AG09319 (cell line): ENCODE data around the gene MCHR1.

Experiments used
- DNase-seq: peaks from one replicate; pipeline ENCODE4 v3.0.0-alpha.2; 2010; ENCODE audit warnings: low read depth; ENCODE audit errors: extremely low read depth
- TF ChIP-seq, protein P1 (sequence below): IDR thresholded peaks from 2 replicates; pipeline ENCODE4 v1.5.1; 2011; ENCODE audit warnings: low read depth, mild to moderate bottlenecking, inconsistent platforms, low read length, moderate library complexity

MCHR1 gene, protein sequence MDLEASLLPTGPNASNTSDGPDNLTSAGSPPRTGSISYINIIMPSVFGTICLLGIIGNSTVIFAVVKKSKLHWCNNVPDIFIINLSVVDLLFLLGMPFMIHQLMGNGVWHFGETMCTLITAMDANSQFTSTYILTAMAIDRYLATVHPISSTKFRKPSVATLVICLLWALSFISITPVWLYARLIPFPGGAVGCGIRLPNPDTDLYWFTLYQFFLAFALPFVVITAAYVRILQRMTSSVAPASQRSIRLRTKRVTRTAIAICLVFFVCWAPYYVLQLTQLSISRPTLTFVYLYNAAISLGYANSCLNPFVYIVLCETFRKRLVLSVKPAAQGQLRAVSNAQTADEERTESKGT

DNA sequence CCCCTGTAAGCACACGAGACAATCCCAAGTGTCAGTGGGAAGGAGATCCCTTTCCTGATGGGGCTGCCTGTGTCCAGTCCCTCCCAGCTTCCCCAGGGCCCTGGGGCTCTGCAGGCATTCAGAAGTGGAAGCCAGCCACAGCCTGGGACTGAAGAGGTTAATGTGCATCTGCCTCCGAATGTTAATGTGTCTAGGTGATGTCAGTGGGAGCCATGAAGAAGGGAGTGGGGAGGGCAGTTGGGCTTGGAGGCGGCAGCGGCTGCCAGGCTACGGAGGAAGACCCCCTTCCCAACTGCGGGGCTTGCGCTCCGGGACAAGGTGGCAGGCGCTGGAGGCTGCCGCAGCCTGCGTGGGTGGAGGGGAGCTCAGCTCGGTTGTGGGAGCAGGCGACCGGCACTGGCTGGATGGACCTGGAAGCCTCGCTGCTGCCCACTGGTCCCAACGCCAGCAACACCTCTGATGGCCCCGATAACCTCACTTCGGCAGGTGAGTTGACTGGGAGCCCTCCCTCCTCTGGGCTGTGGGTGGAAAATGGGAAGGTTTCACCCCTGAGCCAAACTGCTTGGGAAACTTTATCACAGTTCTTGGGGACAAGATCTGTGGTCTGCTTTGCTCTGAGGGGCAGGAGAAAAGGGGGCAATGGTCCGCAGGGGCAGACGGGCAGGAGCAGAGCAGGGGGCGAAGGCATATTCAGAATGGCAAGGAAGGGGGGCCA lies at the start of gene MCHR1:
TSS of gene MCHR1 (plus strand) at position 236 of the 715 bp plus-strand sequence. CDS start at position 405, 169 bp downstream.
- TF ChIP-seq, protein P1, sequence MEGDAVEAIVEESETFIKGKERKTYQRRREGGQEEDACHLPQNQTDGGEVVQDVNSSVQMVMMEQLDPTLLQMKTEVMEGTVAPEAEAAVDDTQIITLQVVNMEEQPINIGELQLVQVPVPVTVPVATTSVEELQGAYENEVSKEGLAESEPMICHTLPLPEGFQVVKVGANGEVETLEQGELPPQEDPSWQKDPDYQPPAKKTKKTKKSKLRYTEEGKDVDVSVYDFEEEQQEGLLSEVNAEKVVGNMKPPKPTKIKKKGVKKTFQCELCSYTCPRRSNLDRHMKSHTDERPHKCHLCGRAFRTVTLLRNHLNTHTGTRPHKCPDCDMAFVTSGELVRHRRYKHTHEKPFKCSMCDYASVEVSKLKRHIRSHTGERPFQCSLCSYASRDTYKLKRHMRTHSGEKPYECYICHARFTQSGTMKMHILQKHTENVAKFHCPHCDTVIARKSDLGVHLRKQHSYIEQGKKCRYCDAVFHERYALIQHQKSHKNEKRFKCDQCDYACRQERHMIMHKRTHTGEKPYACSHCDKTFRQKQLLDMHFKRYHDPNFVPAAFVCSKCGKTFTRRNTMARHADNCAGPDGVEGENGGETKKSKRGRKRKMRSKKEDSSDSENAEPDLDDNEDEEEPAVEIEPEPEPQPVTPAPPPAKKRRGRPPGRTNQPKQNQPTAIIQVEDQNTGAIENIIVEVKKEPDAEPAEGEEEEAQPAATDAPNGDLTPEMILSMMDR, result no peak
- DNase-seq, result no peak

DNA sequence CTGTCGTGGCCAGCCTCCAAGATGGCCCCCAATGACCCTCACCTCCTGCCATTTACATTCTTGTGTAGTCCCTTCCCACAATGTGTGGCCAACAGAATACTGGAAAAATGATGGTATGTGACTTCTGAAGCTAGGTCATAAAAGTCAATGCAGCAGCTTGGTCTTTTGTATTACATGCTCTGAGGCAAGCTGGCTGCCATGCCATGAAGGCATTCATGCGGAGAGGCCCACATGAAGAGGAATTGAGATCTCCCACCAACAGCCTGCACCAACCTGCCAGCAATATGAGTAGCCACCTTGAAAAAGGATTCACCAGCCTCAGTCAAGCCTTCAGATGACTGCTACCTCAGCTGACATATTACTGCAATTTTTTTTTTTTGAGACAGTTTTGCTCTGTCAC lies 47.4 kb upstream of the MCHR1 start:
- DNase-seq, result no peak
- TF ChIP-seq, protein P1, result no peak

DNA sequence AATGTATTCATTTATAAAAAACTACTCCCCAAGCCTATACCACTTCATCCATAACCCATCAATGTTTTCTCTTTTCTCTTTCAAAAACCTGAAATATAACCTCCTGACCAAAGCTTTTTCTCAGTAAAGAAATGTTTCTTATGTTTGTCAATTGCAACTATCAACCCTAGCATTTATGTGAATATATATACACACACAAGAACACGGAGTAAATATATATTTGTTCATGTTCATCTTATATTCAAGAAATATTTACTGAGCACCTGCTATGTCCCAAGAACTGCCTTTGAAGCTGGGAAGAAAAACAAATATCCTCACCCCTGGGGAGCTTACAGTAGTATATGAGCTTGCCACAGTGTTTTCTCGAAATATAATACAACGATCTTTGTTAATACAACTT lies 46.2 kb upstream of the MCHR1 start:
- DNase-seq, result no peak
- TF ChIP-seq, protein P1, result no peak

DNA sequence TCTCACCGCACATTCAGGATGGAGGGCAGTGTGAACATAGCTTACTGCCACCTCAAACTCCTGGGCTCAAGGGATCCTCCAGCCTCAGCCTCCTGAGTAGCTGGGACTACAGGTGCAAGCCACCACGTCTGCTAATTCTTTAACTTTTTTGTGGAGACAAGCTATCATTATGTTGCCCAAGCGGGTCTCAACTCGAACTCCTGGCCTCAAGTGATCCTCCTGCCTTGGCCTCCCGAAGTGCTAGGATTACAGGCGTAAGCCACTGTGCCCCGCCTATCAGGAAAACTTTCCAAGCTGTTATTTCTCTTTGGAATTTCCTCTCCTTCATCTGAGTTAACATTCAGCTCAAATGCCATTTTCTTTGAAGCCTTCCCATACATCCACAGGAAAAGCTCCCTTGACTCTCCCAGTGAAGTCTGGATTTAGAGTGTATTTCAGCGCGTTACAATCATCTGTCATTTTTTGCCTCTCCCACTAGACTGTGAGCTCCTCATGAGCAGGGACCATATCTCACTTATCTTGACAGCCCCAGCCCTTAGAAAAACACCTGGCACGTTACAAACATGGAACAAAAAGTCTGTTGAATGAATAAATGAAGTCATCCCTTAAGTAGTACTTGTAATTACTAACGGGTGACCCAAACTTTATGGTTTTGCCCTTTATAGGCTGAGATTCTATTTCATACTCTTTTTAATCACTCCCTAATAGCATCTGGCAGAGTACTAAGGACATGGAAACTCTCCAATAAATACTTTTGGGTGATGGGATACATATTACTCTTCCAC lies 45.0 kb upstream of the MCHR1 start:
- DNase-seq, result no peak
- TF ChIP-seq, protein P1, result no peak

DNA sequence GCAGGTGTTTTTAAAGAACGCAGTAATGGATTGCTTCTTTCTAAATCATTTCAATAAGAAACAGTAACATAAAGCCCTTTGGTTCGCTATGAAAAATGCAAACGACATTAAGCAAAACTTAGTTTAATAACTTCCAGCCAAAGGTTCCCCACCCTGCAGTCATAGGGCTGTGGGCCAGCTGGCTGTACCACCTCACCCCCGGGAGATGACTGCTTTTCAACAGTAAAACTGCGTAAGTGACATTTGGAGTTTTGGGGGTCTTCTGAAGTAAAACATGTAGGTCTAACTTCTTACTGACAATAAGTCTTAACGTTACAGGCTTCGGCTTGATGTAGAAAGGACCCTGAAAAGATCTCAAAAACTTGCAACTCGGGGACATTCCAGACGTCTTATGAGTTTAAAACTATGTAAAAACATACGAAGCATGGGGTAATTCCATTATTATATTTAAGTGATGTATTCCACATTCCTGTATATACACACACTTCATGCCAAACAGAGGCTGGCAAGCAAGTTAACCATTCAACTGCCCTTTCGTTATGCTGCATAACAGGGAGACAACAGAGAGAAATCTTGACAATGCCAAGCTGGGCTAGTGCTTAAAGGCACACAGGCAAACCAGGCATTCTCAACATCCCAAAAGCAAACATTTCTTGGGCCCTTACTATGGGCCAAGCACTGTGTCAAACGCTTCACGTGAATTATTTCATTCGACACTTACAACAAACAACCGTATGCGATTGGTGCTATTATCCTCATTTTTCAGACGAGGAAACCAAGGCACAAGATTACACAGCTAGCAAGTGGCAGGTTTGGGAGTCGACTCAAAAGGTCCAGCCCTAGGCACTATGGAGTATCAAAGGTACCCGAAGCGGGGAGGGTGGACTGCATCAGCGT lies 44.0 kb upstream of the MCHR1 start:
- DNase-seq, result no peak
- TF ChIP-seq, protein P1, result no peak

DNA sequence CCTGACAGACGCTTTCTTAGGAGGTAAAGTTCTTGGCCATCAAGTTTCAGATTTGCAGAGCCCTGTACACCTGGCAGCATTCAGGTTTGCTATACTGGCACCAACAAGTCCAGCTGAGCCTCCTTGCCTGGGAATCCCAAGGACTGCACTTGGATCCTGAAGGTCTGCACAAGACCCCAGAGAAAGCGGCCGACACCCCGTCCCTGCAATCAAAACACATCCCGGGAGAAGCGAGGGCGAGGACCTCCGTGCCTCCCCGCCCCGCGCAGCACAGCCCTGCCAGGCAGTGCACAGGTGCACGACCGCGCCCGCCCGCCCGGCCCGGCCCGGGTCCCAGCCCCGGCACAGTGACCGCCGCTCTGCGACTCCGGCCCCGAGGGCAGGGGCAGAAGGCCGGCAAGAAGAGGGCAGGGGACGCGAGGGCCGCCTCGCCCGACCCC lies 43.3 kb upstream of the MCHR1 start:
- TF ChIP-seq, protein P1, result no peak
- DNase-seq, result no peak
